ENCODE results near the gene NIM1K.

Gene NIM1K

DNA sequence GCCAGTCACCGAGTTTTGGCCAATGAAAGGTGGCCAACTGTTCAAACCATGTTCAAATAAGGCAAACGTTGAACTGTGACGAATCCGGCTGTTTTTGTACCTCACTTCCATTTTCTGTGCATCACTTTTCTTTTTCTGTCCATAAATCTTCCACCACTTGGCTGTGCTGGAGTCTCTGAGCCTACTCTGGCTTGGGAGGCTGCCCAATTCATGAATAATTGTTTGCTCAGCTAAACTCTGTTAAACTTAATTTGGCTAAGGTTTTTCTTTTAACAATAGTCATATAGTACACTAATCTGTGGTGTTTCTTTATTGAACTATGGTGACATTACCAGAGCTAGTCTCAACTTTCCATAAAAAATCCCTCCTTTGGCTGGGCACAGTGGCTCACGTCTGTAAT is 11.3 kb downstream of the NIM1K start:
- no CpG with 5 or more reads among the region's 5 CpGs for WGBS (ENCODE audit: insufficient coverage, insufficient read length)
- no peak for DNase-seq (ENCODE audit: low read depth, low spot score)
- no peaks in the 10 kb centered on the region for H3K4me1 ChIP-seq (ENCODE audit: control insufficient read depth, insufficient read depth, low read length)
- no peaks in the 10 kb centered on the region for H3K36me3 ChIP-seq (ENCODE audit: control insufficient read depth, insufficient read depth, low read length)
- no peaks in the 10 kb centered on the region for H3K9me3 ChIP-seq (ENCODE audit: control insufficient read depth, insufficient read depth, low read length)
- H3K27me3 ChIP-seq (ENCODE audit: control insufficient read depth, insufficient read depth, low read length), result no peaks in the 10 kb centered on the region
- no peak overlapping the region for H3K4me3 ChIP-seq (ENCODE audit: low read length)
- H3K27ac ChIP-seq (ENCODE audit: low read length), result no peak overlapping the region

DNA sequence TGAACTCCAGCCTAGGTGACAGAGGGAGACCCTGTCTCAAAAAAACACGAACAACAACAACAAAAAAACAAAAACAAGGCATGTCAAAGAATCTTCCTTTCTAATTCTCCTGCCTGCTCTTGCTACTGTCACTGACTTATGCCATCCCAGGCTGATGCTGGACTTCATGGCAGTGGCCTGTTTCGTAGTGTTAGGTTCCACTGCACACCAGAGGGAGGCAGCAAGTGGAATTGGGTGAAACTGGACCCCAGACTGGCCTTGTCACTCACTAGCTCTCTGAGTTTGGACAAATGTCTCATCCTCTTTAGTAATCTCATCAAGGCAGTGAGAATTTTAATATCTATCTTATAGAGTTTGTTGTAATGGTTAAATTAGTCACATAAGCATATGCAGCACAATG is 12.9 kb downstream of the NIM1K start:
- DNase-seq (ENCODE audit: low read depth, low spot score), result no peak
- no CpG with 5 or more reads among the region's 2 CpGs for WGBS (ENCODE audit: insufficient coverage, insufficient read length)
- Histone ChIP-seq H3K36me3 (ENCODE audit: control insufficient read depth, insufficient read depth, low read length) (no peaks in the 10 kb centered on the region), H3K27ac (ENCODE audit: low read length) (no peak overlapping the region), H3K9me3 (ENCODE audit: control insufficient read depth, insufficient read depth, low read length) (no peaks in the 10 kb centered on the region), H3K27me3 (ENCODE audit: control insufficient read depth, insufficient read depth, low read length) (no peaks in the 10 kb centered on the region), H3K4me1 (ENCODE audit: control insufficient read depth, insufficient read depth, low read length) (peaks cover 1% of the 10 kb centered on the region; the same call in 1 of the 2 replicates), H3K4me3 (ENCODE audit: low read length) (no peak overlapping the region)

DNA sequence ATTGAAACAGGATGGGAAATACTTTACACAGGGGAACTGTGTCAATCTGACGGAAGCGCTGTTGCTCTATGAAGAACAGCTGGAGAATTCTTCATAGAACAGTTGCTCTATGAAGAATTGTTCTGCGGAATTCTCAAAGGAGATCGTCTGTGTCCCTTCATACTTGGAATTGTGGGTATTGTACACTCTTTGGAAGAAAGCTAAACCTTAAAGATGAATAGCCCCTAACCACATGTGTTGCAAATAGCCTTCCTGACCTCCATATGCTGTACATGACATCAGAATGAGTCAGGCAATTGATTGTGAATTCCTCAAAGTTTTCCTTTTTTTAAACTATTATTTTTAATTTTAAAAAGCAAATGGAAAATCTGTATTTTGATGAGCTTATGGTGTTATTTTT is 15.6 kb downstream of the NIM1K start:
- WGBS (ENCODE audit: insufficient coverage, insufficient read length), result no CpG with 5 or more reads among the region's 4 CpGs
- Histone ChIP-seq H3K9me3 (ENCODE audit: control insufficient read depth, insufficient read depth, low read length) (no peaks in the 10 kb centered on the region), H3K27me3 (ENCODE audit: control insufficient read depth, insufficient read depth, low read length) (no peaks in the 10 kb centered on the region), H3K4me3 (ENCODE audit: low read length) (no peak overlapping the region), H3K36me3 (ENCODE audit: control insufficient read depth, insufficient read depth, low read length) (no peaks in the 10 kb centered on the region), H3K4me1 (ENCODE audit: control insufficient read depth, insufficient read depth, low read length) (peaks cover 3% of the 10 kb centered on the region; the same call in 1 of the 2 replicates), H3K27ac (ENCODE audit: low read length) (no peak overlapping the region)
- DNase-seq (ENCODE audit: low read depth, low spot score), result no peak

DNA sequence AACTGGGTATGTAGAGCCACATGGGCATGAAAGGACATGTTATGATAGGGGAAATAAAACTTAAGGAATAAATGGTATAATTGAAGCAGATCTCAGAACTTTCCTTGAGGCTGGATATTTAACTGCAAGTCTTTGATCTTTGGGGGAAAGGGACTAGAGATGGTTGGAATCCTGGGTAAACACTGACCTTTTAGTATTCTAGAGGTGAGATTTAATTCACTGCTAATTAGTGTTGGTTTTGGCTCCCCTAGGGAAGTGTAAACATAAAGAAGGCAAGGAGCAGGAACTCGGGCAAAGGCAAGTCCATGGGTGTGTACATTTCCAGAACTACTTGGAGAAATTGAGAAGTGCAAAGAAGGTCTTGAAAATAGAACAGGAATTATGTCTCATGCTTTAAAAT is 16.6 kb downstream of the NIM1K start:
- Histone ChIP-seq H3K9me3 (ENCODE audit: control insufficient read depth, insufficient read depth, low read length) (no peaks in the 10 kb centered on the region), H3K27me3 (ENCODE audit: control insufficient read depth, insufficient read depth, low read length) (no peaks in the 10 kb centered on the region), H3K27ac (ENCODE audit: low read length) (no peak overlapping the region), H3K4me3 (ENCODE audit: low read length) (no peak overlapping the region), H3K36me3 (ENCODE audit: control insufficient read depth, insufficient read depth, low read length) (no peaks in the 10 kb centered on the region), H3K4me1 (ENCODE audit: control insufficient read depth, insufficient read depth, low read length) (peaks cover 3% of the 10 kb centered on the region; the same call in 1 of the 2 replicates)
- DNase-seq (ENCODE audit: low read depth, low spot score), result no peak
- no CpG with 5 or more reads among the region's 1 CpG for WGBS (ENCODE audit: insufficient coverage, insufficient read length)

DNA sequence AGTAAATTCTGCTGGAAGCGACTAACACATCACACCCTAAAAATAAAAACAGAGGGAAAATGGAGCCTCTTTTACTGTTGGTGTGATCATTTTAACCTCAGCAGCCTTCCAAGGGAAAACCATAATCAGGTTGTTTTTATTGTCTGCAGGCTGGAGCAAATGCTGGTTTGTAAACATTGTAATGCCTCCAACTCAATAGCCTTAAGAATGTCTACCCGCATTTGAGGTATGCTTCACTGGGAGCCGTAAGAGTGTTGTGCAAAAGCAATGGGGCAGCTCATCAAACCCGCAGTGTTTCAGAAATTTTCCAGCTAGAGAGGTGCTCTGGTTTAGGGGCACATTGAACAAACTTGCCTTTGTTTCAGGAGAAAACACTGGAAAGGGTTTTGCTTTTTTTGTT is 17.0 kb downstream of the NIM1K start:
- Histone ChIP-seq H3K27me3 (ENCODE audit: control insufficient read depth, insufficient read depth, low read length) (no peaks in the 10 kb centered on the region), H3K9me3 (ENCODE audit: control insufficient read depth, insufficient read depth, low read length) (no peaks in the 10 kb centered on the region), H3K36me3 (ENCODE audit: control insufficient read depth, insufficient read depth, low read length) (no peaks in the 10 kb centered on the region), H3K27ac (ENCODE audit: low read length) (no peak overlapping the region), H3K4me3 (ENCODE audit: low read length) (no peak overlapping the region), H3K4me1 (ENCODE audit: control insufficient read depth, insufficient read depth, low read length) (peaks cover 3% of the 10 kb centered on the region; the same call in 1 of the 2 replicates)
- no peak for DNase-seq (ENCODE audit: low read depth, low spot score)
- WGBS (ENCODE audit: insufficient coverage, insufficient read length), result no CpG with 5 or more reads among the region's 4 CpGs

DNA sequence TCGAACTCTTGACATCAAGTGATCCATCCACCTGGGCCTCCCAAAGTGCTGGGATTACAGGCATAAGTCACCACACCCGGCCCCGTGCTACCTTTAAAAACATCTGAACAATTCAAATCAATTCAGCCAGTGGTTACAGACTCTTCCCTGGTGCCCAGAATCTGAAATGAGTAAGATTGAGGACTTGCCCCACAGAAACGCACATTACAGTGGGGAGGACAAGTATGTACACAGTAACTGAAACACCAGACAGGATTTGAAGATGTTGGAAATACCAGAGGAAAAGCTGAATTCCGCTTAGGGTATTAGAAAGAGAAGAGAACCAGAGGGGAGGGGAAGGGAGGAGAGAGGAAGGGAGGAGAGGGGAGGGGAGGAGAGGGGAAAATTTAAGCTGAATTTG is 17.8 kb downstream of the NIM1K start:
- Histone ChIP-seq H3K27me3 (ENCODE audit: control insufficient read depth, insufficient read depth, low read length) (no peaks in the 10 kb centered on the region), H3K36me3 (ENCODE audit: control insufficient read depth, insufficient read depth, low read length) (no peaks in the 10 kb centered on the region), H3K4me3 (ENCODE audit: low read length) (no peak overlapping the region), H3K4me1 (ENCODE audit: control insufficient read depth, insufficient read depth, low read length) (peaks cover 3% of the 10 kb centered on the region; the same call in 1 of the 2 replicates), H3K9me3 (ENCODE audit: control insufficient read depth, insufficient read depth, low read length) (no peaks in the 10 kb centered on the region), H3K27ac (ENCODE audit: low read length) (no peak overlapping the region)
- DNase-seq (ENCODE audit: low read depth, low spot score), result no peak
- WGBS (ENCODE audit: insufficient coverage, insufficient read length), result no CpG with 5 or more reads among the region's 5 CpGs

DNA sequence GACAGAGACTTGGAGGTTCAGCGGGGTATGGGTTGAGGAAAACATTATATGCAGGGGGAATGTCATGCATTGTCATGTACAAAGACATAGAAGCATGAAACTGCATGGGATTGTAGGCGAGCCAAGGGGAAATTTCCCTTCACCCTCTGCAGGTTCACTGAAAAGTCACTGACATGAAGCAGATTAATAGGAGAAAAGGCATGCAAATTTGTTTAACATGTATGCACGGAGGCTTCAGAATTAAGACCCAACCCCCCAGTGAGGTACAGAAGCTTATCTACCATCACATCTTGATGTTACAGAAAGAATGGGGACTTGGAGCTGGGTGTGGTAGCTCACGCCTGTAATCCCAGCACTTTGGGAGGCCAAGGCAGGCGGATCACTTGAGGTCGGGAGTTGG is 18.5 kb downstream of the NIM1K start:
- H3K4me1 ChIP-seq (ENCODE audit: control insufficient read depth, insufficient read depth, low read length), result peaks cover 3% of the 10 kb centered on the region; the same call in 1 of the 2 replicates
- no peak overlapping the region for H3K4me3 ChIP-seq (ENCODE audit: low read length)
- WGBS (ENCODE audit: insufficient coverage, insufficient read length), result no CpG with 5 or more reads among the region's 6 CpGs
- no peaks in the 10 kb centered on the region for H3K9me3 ChIP-seq (ENCODE audit: control insufficient read depth, insufficient read depth, low read length)
- H3K36me3 ChIP-seq (ENCODE audit: control insufficient read depth, insufficient read depth, low read length), result no peaks in the 10 kb centered on the region
- DNase-seq (ENCODE audit: low read depth, low spot score), result no peak
- H3K27ac ChIP-seq (ENCODE audit: low read length), result no peak overlapping the region
- no peaks in the 10 kb centered on the region for H3K27me3 ChIP-seq (ENCODE audit: control insufficient read depth, insufficient read depth, low read length)

DNA sequence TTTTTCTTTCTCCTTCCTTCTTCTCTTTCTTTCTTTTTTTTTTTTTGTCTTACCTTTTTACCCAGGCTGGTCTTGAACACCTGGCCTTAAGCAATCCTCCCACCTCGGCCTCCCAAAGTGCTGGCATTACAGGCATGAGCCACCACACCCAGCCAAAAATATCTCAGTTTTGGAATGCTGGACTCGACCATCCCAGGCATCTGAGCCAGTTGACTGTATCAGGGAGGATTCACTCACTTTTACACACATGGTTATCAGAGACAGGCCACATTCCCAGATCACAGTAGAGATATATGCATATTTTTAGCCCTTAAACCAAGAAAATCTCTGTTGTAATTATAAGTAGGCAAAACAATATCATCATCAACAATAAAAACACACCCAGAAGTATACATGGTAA is 21.9 kb downstream of the NIM1K start:
- H3K4me1 ChIP-seq (ENCODE audit: control insufficient read depth, insufficient read depth, low read length), result peaks cover 1% of the 10 kb centered on the region; the same call in 1 of the 2 replicates
- DNase-seq (ENCODE audit: low read depth, low spot score), result no peak
- H3K27me3 ChIP-seq (ENCODE audit: control insufficient read depth, insufficient read depth, low read length), result no peaks in the 10 kb centered on the region
- no peaks in the 10 kb centered on the region for H3K9me3 ChIP-seq (ENCODE audit: control insufficient read depth, insufficient read depth, low read length)
- no peak overlapping the region for H3K4me3 ChIP-seq (ENCODE audit: low read length)
- no peaks in the 10 kb centered on the region for H3K36me3 ChIP-seq (ENCODE audit: control insufficient read depth, insufficient read depth, low read length)
- H3K27ac ChIP-seq (ENCODE audit: low read length), result no peak overlapping the region
- WGBS (ENCODE audit: insufficient coverage, insufficient read length), result no CpG with 5 or more reads among the region's 2 CpGs

DNA sequence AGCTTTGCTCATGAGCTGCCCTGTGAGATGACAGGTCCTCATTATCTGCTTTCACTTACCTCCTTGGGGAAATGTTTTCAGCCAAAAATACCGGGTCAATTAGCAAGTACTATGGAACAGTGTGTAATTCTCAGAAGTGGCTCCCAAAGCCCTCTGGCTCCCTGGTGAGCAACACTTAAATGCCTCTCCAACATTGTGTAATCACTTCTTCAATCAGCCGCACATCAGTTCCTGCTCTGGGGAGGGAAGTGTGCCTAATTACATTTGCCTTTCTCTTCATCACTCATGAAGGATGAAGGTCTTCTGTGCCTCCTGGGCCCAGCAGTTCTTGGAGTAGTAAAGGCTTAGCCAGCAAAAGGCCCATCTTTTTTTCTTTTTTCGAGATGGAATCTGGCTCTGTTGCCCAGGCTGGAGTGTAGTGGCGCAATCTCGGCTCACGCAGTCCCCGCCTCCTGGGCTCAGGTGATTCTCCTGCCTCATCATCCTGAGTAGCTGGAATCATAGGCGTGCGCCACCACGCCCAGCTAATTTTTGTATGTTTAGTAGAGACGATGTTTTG is 23.1 kb downstream of the NIM1K start:
- no peak overlapping the region for H3K4me3 ChIP-seq (ENCODE audit: low read length)
- H3K36me3 ChIP-seq (ENCODE audit: control insufficient read depth, insufficient read depth, low read length), result no peaks in the 10 kb centered on the region
- H3K4me1 ChIP-seq (ENCODE audit: control insufficient read depth, insufficient read depth, low read length), result peaks cover 1% of the 10 kb centered on the region; the same call in 1 of the 2 replicates
- DNase-seq (ENCODE audit: low read depth, low spot score), result no peak
- no CpG with 5 or more reads among the region's 11 CpGs for WGBS (ENCODE audit: insufficient coverage, insufficient read length)
- no peak overlapping the region for H3K27ac ChIP-seq (ENCODE audit: low read length)
- no peaks in the 10 kb centered on the region for H3K27me3 ChIP-seq (ENCODE audit: control insufficient read depth, insufficient read depth, low read length)
- no peaks in the 10 kb centered on the region for H3K9me3 ChIP-seq (ENCODE audit: control insufficient read depth, insufficient read depth, low read length)

DNA sequence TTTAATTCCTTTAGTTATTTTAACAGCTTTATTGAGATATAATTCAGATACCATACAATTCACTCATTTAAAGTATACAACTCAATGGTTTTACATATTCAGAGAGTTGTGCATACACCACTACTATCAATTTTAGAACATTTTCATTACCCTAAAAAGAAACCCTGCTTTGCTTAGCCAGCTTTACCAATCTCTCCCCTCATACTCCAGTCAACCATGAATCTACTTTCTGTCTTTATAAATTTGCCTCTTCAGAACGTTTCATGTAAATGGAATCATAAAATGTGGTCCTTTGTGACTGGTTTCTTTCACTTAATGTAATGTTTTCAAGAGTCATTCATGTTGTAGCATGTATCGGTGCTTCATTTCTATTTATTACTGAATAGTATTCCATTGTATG is 24.9 kb downstream of the NIM1K start:
- Histone ChIP-seq H3K4me1 (ENCODE audit: control insufficient read depth, insufficient read depth, low read length) (no peaks in the 10 kb centered on the region), H3K36me3 (ENCODE audit: control insufficient read depth, insufficient read depth, low read length) (no peaks in the 10 kb centered on the region), H3K27me3 (ENCODE audit: control insufficient read depth, insufficient read depth, low read length) (no peaks in the 10 kb centered on the region), H3K4me3 (ENCODE audit: low read length) (no peak overlapping the region), H3K9me3 (ENCODE audit: control insufficient read depth, insufficient read depth, low read length) (no peaks in the 10 kb centered on the region), H3K27ac (ENCODE audit: low read length) (no peak overlapping the region)
- DNase-seq (ENCODE audit: low read depth, low spot score), result no peak
- WGBS (ENCODE audit: insufficient coverage, insufficient read length), result no CpG with 5 or more reads among the region's 2 CpGs

DNA sequence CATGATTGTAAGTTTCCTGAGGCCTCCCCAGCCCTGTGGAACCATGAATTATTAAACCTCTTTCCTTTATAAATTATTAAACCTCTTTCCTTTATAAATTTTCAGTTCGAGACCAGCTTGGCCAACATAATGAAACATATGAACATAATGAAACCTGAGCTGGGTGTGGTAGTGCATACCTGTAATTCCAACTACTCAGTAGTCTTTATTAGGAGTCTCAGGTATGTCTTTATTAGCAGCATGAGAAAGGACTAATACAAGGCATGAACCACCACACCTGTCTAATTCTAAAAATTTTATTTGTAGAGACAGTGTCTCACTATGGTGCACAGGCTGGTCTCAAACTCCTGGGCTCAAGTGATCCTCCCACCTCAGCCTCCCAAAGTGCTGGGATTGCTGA is 27.1 kb downstream of the NIM1K start:
- no peak for DNase-seq (ENCODE audit: low read depth, low spot score)
- no CpG with 5 or more reads among the region's 1 CpG for WGBS (ENCODE audit: insufficient coverage, insufficient read length)
- Histone ChIP-seq H3K4me1 (ENCODE audit: control insufficient read depth, insufficient read depth, low read length) (no peaks in the 10 kb centered on the region), H3K36me3 (ENCODE audit: control insufficient read depth, insufficient read depth, low read length) (no peaks in the 10 kb centered on the region), H3K9me3 (ENCODE audit: control insufficient read depth, insufficient read depth, low read length) (no peaks in the 10 kb centered on the region), H3K4me3 (ENCODE audit: low read length) (no peak overlapping the region), H3K27me3 (ENCODE audit: control insufficient read depth, insufficient read depth, low read length) (no peaks in the 10 kb centered on the region), H3K27ac (ENCODE audit: low read length) (no peak overlapping the region)

All from iPS DF 6.9 (cell line).